Type B pancreatic cell (in vitro differentiated cells): ENCODE data around the gene STAT1. TPM values are rescaled to one million over a fixed set of nuclear protein-coding genes. Genes with fewer than 3 reads are reported as not detected.
"Not testable (repeated sequence)": the region's sequence is repeated elsewhere in the genome, so short reads cannot be mapped to it uniquely, and the experiment has no call there.

Source experiments
- DNase-seq: peaks from one replicate; pipeline ENCODE4 v3.0.0; 2021; ENCODE audit warnings: mixed read lengths; ENCODE audit not compliant: unreplicated experiment; ENCODE audit errors: extremely low spot score
- H3K27ac Mint-ChIP-seq: 2 replicates; pipeline ENCODE4 v1.8.0; 2021; ENCODE audit warnings: mild to moderate bottlenecking, mixed read lengths
- H3K27me3 Mint-ChIP-seq: 2 replicates; pipeline ENCODE4 v1.8.0; 2021; ENCODE audit warnings: mixed read lengths
- H3K36me3 Mint-ChIP-seq: 2 replicates; pipeline ENCODE4 v1.8.0; 2021; ENCODE audit warnings: mixed read lengths
- H3K4me1 Mint-ChIP-seq: one replicate; pipeline ENCODE4 v1.8.0; 2021; ENCODE audit warnings: mixed read lengths; ENCODE audit not compliant: unreplicated experiment
- H3K4me3 Mint-ChIP-seq: 2 replicates; pipeline ENCODE4 v1.8.0; 2021; ENCODE audit warnings: mild to moderate bottlenecking, mixed read lengths
- H3K9me3 Mint-ChIP-seq: 2 replicates; pipeline ENCODE4 v1.8.0; 2021; ENCODE audit warnings: mixed read lengths
- total RNA-seq: library from RNA; stranded (reverse); gene quantifications from 2 replicates; pipeline ENCODE4 v1.2.1, GENCODE V29; 2021; ENCODE audit warnings: low replicate concordance
- TF ChIP-seq, protein P1 (sequence below): fragments of 200-600 bp; sonication (generic); conservative IDR thresholded peaks from 2 replicates; pipeline ENCODE4 v1.5.0; 2021; ENCODE audit warnings: antibody characterized with exemption, mild to moderate bottlenecking

Gene STAT1
- total RNA-seq, 1 donor from 2014 or later = 52.8 TPM

DNA sequence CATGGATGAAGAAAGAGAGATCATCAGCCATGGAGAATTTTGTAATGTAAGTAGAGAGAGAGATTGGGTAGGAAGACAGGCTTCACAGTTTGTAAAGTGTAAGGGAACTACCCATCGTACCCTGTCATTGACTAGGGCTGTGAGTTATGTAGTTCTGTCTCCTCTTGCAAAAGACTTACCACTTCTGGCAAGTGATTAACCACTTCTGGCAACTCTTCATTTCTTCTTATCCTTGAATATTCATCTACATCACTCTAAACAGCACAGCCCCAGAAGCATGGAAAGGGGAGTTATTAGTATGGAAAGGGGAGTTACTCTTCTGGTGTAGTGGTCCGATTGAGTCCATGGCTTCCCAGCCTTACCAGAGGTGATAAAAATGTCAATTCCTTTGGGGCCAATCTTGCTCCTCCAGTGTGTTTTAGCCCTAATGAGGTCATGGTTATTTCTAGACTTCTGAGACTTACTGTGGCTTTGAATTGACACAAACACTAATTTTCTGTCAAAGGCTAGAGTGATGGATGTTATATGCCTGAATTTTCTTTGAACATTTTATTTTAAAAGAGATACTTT, 52.0 kb downstream of the STAT1 start:
- peaks cover 8% of the 10 kb centered on the region for H3K36me3 Mint-ChIP-seq
- no peaks in the 10 kb centered on the region for H3K9me3 Mint-ChIP-seq
- peaks cover 4% of the 10 kb centered on the region for H3K4me1 Mint-ChIP-seq
- no peak overlapping the region for H3K27ac Mint-ChIP-seq
- no peak for DNase-seq
- no peaks in the 10 kb centered on the region for H3K27me3 Mint-ChIP-seq
- TF ChIP-seq, protein P1, sequence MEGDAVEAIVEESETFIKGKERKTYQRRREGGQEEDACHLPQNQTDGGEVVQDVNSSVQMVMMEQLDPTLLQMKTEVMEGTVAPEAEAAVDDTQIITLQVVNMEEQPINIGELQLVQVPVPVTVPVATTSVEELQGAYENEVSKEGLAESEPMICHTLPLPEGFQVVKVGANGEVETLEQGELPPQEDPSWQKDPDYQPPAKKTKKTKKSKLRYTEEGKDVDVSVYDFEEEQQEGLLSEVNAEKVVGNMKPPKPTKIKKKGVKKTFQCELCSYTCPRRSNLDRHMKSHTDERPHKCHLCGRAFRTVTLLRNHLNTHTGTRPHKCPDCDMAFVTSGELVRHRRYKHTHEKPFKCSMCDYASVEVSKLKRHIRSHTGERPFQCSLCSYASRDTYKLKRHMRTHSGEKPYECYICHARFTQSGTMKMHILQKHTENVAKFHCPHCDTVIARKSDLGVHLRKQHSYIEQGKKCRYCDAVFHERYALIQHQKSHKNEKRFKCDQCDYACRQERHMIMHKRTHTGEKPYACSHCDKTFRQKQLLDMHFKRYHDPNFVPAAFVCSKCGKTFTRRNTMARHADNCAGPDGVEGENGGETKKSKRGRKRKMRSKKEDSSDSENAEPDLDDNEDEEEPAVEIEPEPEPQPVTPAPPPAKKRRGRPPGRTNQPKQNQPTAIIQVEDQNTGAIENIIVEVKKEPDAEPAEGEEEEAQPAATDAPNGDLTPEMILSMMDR = no peak
- H3K4me3 Mint-ChIP-seq = no peak overlapping the region

DNA sequence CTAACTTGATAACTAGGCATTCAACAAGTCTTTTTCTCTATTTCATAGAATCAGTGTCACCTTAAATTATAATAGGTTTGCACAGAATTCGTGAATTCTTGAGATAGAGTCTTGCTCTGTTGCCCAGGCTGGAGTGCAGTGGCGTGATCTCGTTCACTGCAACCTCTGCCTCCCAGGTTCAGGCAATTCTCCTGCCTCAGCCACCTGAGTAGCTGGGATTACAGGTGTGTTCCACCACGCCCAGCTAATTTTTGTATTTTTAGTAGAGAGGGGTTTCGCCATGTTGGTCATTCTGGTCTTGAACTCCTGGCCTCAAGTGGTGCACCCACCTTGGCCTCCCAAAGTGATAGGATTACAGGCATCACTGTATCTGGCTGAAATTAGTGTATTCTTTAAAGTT, 52.9 kb downstream of the STAT1 start:
- H3K36me3 Mint-ChIP-seq = peaks cover 11% of the 10 kb centered on the region
- H3K9me3 Mint-ChIP-seq, H3K4me3 Mint-ChIP-seq, H3K27ac Mint-ChIP-seq, H3K27me3 Mint-ChIP-seq, DNase-seq, H3K4me1 Mint-ChIP-seq: not testable (repeated sequence)

DNA sequence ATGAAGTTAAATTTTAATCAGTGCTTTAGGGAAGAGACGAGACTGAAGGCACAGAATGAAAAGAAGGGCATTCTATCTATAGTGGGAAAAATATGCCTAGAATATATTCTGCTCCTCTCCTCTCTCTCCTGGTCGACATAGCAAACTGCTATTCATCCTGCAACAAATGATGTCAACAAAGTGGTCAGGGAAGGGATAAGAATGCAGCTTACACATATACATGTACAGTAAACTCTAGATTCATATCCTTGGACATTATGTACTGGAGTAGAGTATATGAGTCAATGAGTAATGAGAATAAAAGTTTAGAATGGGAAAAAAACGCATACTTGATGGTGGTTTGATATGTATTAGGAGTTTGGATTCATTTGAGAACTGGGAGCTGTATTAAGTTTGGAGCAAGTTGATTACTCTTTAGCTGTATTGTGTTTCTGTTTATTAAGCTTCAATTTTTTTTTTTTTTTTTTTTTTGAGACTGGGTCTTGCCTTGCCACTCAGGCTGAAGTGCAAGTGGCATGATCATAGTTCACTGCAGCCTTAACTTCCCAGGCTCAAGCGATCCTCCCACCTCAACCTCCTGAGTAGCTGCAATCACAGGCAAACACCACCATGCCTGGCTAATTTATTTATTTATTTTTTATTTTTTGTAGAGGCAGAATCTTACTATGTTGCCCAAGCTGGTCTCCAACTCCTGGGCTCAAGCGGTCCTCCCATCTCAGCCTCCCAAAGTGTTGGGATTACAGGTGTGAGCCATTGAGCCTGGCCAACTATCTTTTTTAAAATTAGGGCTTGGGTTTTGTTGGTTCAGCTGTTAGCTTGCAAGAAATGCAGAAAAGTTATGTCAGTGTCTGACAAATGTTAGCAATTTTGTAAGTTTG, 53.8 kb downstream of the STAT1 start:
- DNase-seq = no peak
- Mint-ChIP-seq H3K27me3 (no peaks in the 10 kb centered on the region), H3K36me3 (peaks cover 11% of the 10 kb centered on the region), H3K4me1 (peaks cover 4% of the 10 kb centered on the region), H3K4me3 (no peak overlapping the region), H3K27ac (no peak overlapping the region), H3K9me3 (no peaks in the 10 kb centered on the region)
- TF ChIP-seq, protein P1 = no peak

DNA sequence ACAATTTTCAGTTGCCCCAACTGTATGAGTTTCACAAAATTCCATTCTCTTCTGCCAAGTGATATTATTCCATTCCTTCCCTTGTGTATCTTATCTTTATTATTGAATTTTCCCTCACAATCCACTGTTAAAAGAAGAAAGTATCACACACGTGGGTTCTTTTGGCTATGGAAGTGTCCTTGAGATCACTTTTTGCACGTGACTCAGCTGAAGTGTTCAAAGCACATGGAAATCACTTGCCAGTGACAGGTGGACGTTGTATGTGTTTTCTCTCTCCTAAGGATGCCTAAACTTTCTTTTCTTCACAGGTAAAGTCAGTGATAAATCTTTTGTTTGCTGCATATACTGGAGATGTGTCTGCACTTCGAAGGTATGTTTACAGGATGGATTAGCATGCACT, 60.7 kb downstream of the STAT1 start:
- H3K4me3 Mint-ChIP-seq = no peak overlapping the region
- no peaks in the 10 kb centered on the region for H3K4me1 Mint-ChIP-seq
- TF ChIP-seq, protein P1 = no peak
- no peaks in the 10 kb centered on the region for H3K27me3 Mint-ChIP-seq
- DNase-seq = no peak
- peaks cover 3% of the 10 kb centered on the region for H3K36me3 Mint-ChIP-seq
- H3K27ac Mint-ChIP-seq = no peak overlapping the region
- no peaks in the 10 kb centered on the region for H3K9me3 Mint-ChIP-seq

DNA sequence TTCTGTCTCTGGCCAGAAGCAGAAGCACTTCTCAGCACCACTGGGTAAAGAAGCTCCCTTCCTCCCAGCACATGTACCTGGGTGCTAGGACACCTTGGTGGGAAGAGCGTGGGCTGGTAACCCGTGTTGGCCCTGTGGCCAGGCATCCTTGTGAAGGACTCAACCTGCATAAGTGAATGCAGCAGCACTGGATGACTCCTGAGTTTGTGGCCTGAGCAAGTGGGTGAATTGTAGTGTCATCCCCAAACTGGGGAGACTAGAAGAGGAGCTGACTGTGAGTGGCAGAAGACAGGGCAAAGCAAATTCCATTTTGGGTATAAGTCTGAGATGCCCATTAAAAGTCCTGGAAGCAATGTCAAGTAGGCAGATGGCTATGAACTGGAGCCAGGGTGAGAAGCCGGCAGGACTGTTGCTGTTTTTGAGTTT, 63.4 kb downstream of the STAT1 start:
- DNase-seq = no peak
- no peak overlapping the region for H3K4me3 Mint-ChIP-seq

More for the DNA sequence above, 63.4 kb downstream of the STAT1 start:
- Mint-ChIP-seq H3K4me1 (no peaks in the 10 kb centered on the region), H3K36me3 (no peaks in the 10 kb centered on the region), H3K27me3 (no peaks in the 10 kb centered on the region), H3K9me3 (no peaks in the 10 kb centered on the region), H3K27ac (no peak overlapping the region)
- TF ChIP-seq, protein P1 = no peak
